OCI-M1 (cell line): ENCODE measurements around the gene ANKRD27.
"Not testable (repeated sequence)": the region's sequence is repeated elsewhere in the genome, so short reads cannot be mapped to it uniquely, and the experiment has no call there.

Experiments used
- DNase-seq: peaks from one replicate; lab custom pipeline; 2025; lab: John Stamatoyannopoulos, UW

The ANKRD27 gene

DNA sequence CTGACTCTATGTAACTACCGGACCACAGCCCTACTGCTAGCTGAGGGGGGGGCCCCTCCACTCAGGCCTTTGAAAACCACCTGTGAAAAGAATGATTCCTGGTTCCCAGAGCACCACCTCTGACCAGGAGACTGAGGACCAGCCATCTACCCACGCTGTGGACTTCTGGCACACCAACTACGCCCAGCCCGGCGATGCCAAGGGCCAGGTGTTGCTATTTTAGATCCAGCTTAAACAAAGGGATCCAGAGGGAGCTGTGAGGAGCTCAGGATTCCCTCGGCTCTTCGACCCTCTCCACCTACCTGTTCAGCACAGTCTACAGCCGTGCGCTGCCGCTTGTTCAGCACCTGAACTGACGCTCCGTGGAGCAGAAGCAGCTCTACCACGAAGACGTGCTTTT lies 71.0 kb downstream of the ANKRD27 start:
- DNase-seq, result no peak

- DNase-seq, result peak; percentile 78
These were observed 75.2 kb downstream of the ANKRD27 start for GRCh38 chr19:32599736-32600157.

DNA sequence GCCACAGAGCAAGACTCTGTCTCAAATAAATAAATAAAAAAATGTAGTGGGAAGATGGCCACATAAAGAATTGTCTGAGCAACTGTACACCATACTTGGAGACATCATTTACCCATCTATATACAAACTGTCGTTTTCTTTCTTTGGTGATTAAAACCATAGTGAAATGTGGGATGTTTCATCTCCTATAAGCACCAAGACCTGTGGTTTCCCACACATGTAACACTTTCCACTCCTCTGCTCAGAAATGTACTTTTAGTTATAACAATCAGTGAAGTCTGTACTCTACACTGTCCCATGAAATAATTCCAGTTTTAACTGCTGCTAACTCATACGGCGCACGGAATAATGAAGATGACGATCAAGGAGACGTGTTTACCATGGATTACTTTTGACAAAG lies 75.7 kb downstream of the ANKRD27 start:
- DNase-seq, result no peak

GRCh38 chr19:32598022-32598421 lies 77.0 kb downstream of the ANKRD27 start:
- DNase-seq, result no peak

DNA sequence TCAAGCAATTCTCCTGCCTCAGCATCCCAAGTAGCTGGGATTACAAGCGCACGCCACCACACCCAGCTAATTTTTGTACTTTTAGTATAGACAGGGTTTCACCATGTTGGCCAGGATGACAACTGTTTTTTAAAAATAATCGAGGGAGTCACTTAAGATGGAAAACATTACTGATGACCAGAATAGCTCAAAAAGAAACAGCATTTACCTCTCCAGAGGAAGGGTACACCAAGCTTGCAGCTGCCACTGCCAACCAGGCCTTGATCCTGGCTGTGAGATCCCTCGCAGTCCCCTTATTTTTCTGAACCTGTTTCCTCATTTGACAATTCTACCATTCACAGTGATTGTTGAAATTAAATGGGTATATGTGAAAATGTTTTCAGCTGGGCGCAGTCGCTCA lies 79.5 kb downstream of the ANKRD27 start:
- no peak for DNase-seq

DNA sequence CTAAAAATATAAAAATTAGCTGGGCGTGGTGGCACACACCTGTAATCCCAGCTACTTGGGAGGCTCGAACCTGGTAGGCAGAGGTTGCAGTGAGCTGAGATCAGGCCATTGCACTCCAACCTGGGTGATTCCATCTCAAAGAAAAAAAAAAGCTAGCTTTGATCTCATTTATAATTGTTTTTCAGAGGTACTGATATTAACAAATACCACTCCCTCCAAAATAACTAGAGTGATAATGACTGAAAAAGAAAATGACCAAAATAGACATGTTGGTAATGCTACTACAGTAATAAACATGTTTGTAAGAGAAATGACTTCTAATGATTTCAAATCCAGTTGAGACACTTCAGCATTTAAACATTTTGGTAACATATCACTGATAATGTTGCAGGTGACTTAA lies 81.0 kb downstream of the ANKRD27 start:
- no peak for DNase-seq

DNA sequence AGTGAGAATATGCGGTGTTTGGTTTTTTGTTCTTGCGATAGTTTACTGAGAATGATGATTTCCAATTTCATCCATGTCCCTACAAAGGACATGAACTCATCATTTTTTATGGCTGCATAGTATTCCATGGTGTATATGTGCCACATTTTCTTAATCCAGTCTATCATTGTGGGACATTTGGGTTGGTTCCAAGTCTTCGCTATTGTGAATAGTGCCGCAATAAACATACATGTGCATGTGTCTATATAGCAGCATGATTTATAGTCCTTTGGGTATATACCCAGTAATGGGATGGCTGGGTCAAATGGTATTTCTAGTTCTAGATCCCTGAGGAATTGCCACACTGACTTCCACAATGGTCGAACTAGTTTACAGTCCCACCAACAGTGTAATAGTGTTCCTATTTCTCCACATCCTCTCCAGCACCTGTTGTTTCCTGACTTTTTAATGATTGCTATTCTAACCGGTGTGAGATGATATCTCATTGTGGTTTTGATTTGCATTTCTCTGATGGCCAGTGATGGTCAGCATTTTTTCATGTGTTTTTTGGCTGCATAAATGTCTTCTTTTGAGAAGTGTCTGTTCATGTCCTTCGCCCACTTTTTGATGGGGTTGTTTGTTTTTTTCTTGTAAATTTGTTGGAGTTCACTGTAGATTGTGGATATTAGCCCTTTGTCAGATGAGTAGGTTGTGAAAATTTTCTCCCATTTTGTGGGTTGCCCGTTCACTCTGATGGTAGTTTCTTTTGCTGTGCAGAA lies 87.1 kb downstream of the ANKRD27 start:
- not testable (repeated sequence) for DNase-seq

GRCh38 chr19:32581705-32582179 lies 93.2 kb downstream of the ANKRD27 start:
- peak; percentile 57 for DNase-seq

DNA sequence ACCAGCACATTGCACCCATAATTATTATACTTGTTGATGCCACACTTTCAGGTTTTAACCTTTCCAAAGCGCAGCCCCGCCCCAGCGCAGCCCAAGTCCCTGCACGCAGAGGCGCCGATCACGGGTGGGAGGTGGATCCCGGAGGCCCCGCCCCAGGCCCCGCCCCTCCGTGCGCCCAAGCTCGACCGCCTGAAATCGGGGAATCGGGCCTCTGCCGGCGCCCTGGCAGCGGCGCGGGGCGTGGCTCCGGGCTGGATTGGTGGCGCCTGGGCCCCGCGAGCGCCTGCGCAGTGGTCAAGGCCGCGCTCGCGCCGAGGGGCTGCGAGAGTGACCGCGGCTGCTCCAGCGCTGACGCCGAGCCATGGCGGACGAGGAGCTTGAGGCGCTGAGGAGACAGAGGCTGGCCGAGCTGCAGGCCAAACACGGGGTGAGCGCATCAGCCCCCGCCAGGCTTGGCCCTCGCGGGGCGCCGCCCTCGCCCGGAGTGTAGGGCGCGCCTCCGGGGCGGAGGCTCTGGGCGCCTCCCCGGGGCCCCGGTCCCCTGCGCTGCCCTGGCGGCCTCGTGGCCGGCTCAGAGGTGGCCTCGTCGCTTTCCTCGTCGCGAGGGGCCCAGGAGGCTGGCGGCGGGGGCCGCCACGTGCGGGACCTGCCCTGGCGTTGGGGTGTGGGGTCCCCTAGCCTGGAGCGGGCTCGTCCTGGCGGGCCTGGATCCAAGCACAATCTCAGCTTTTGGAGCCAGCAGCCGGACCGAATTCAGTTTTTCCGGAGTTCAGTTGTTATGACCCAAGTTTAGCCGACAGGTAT lies 93.9 kb downstream of the ANKRD27 start, which contains the start of gene PDCD5:
PDCD5 (plus strand) TSS at position 290 of the 804 bp plus-strand sequence; CDS start at position 362, 72 bp downstream.
- peak; percentile 99 for DNase-seq

DNA sequence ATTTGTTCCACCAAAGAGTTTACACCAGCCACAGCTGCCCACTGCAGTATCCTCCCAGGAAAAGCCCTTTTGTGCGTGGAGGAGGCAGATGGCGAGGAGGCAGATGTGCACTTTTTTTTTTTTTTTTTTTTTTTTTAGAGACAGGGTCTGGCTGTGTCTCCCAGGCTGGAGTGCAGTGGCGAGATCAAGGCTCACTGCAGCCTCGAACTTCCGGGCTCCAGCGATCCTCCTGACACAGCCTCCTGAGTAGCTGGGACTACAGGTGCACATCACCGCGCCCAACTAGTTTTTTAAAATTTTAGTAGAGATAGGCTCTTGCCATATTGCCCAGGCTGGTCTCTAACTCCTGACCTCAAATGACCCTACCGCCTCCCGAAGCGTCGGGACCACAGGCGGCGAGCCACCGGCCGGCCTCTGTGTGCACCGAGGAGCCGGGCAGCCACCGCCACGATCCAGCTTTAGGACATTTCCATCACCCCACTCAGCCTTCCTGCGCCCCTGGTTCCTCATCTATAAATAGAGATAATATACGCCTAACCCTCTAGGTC lies 94.6 kb downstream of the ANKRD27 start:
- no peak for DNase-seq

GRCh38 chr19:32576790-32577189 lies 98.2 kb downstream of the ANKRD27 start:
- no peak for DNase-seq

DNA sequence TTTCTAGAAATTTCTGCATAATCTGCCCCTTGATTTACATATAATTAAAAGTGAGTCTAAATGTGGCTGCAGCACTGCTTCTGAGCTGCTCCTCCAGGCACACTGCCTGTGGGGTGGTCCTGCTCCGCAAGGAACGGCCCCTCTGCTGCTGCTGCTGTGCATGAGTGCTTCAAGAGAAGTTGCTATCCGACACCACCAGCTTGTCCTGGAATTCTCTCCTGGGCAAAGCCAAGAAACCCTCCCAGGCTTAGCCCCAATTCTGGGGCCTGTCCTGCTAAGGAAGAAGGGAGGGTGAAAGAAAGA lies 101.5 kb downstream of the ANKRD27 start:
- no peak for DNase-seq

GRCh38 chr19:32572700-32573491 lies 102.1 kb downstream of the ANKRD27 start:
- not testable (repeated sequence) for DNase-seq

DNA sequence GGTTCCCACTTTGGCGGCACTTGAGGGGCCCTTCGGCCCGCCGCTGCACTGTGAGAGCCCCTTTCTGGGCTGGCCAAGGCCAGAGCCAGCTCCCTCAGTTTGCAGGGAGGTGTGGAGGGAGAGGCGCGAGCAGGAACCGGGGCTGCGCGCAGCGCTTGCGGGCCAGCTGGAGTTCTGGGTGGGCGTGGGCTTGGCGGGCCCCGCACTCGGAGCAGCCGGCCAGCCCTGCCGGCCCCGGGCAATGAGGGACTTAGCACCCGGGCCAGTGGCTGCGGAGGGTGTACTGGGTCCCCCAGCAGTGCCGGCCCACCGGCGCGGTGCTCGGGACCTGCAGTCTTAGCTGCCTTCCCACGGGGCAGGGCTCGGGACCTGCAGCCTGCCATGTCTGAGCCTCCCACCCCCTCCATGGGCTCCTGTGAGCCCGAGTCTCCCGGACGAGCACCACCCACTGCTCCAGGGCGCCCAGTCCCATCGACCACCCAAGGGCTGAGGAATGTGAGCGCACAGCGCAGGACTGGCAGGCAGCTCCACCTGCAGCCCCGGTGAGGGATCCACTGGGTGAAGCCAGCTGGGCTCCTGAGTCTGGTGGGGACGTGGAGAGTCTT lies 103.4 kb downstream of the ANKRD27 start:
- not testable (repeated sequence) for DNase-seq

DNA sequence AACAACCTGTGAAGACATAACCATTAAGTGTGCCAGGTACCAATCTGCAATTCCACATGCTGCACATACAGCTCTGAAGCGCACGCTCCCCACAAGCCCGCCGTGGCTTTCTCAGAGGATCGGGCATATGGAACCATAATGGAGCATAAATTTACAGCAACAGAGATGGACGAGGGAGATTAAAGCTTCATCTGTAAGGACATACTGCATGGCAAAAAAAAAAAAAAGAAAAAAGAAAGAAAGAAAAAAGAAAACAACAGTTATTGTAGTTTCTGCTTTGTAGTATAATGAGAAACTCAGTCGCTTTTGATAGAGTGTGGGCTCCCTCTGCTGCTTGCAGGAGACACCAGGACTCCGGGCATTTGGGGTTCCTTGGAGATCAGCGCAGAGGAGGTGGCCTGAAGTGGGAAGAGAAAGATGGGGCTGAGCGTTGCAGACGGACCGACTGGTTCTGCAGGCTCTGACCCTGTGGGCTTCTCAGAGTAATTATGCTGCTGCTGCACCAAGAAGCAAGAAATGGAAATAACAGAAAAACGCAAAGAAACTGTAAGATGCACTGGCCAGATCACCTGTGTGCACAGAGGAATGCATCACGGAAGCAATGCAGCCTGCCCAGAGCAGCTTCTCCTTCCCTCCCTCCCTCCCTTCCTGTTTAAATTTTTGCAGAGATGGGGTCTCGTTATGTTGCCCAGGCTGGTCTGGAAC lies 104.7 kb downstream of the ANKRD27 start:
- DNase-seq, result peak; percentile 79

DNA sequence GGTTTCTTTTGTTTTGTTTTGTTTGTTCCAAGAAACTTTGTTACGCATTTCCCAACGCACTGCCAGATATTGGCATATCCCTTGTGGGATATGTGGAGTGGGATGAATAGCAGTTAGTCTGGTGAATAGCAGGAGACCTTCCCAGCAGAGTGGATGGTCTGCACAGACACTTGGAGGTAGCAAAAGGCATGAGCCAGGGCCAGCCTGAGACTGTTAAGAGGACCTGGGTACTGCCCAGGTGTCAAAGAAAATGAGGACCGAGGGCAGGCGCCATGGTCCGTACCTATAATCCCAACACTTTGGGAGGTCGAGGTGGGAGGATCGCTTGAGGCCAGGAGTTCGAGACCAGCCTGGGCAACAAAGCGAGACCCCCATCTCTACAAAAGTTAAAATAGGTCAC lies 107.5 kb downstream of the ANKRD27 start:
- no peak for DNase-seq

GRCh38 chr19:32566246-32566830 lies 108.6 kb downstream of the ANKRD27 start:
- no peak for DNase-seq

GRCh38 chr19:32563761-32564160 lies 111.2 kb downstream of the ANKRD27 start:
- no peak for DNase-seq

GRCh38 chr19:32558607-32559228 lies 116.3 kb downstream of the ANKRD27 start:
- no peak for DNase-seq

DNA sequence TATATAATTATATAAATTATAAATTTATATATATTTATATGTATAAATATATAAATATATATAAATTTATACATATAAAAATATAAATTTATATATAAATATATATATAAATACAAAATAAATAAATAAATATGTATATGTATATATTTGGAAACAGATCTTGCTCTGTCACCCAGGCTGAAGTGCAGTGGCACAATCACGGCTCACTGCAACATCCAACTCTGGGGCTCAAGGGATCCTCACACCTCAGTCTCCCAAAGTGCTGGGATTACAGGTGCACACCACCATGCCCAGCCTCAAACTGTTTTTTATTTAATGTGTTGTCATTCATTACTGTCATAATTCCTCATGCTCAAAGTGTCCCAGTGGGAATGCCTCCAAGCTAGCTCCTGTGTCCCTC lies 119.2 kb downstream of the ANKRD27 start:
- no peak for DNase-seq
